Gastroesophageal sphincter (tissue), 4 donors: ENCODE measurements around the gene ADCY2. TPM values are rescaled to one million over a fixed set of nuclear protein-coding genes. Genes with fewer than 3 reads are reported as not detected.

Experiments used
- ATAC-seq: fragments of 150-250 bp; one replicate; pipeline ENCODE4 v1.9.1; 2016; ENCODE audit warnings: mild to moderate bottlenecking, moderate library complexity
- H3K27ac ChIP-seq, 4 donors: fragments of 200-600 bp; sonication (generic) in 3 of 4; 1 replicate in 3 of 4; 2 replicates in 1 of 4; pipeline ENCODE4 v1.5.1; 2016 to 2019
- H3K27me3 ChIP-seq: fragments of 200-600 bp; sonication (generic); one replicate; pipeline ENCODE4 v1.5.1; 2019
- H3K36me3 ChIP-seq, 2 donors: fragments of 200-600 bp; sonication (generic); one replicate each; pipeline ENCODE4 v1.5.1; 2019; ENCODE audit warnings: control low read depth in 1 of 2
- H3K4me1 ChIP-seq, 3 donors: fragments of 200-600 bp; sonication (generic); 1 replicate in 2 of 3; 2 replicates in 1 of 3; pipeline ENCODE4 v1.5.1; 2016 to 2019; ENCODE audit warnings: control low read depth in 2 of 3
- H3K4me3 ChIP-seq, 2 donors: fragments of 200-600 bp; sonication (generic); one replicate each; pipeline ENCODE4 v1.5.1; 2019; ENCODE audit warnings: mild to moderate bottlenecking in 1 of 2, moderate library complexity in 1 of 2
- H3K9me3 ChIP-seq, 3 donors: fragments of 200-600 bp; sonication (generic); one replicate each; pipeline ENCODE4 v1.5.1; 2017 to 2019; ENCODE audit warnings: control low read depth in 2 of 3
- CTCF ChIP-seq, 4 experiments: fragments of 200-600 bp in 2 of 4; fragments of 450-650 bp in 2 of 4; sonication (generic) in 1 of 4; IDR thresholded peaks; one replicate each; pipeline ENCODE4 v1.5.1; 2017 to 2019; ENCODE audit warnings: antibody characterized with exemption in 4 of 4, mild to moderate bottlenecking in 2 of 4, moderate library complexity in 2 of 4
- EP300 ChIP-seq: sonication (generic); formaldehyde crosslinking; IDR thresholded peaks from one replicate; pipeline ENCODE4 v1.6.1; 2017; ENCODE audit warnings: antibody characterized with exemption, mild to moderate bottlenecking
- POLR2A ChIP-seq, 2 donors: fragments of 450-650 bp; IDR thresholded peaks; one replicate each; pipeline ENCODE4 v1.6.1; 2017; ENCODE audit warnings: antibody characterized with exemption in 2 of 2, mild to moderate bottlenecking in 2 of 2, moderate library complexity in 1 of 2
- POLR2AphosphoS5 ChIP-seq: sonication (generic); formaldehyde crosslinking; IDR thresholded peaks from one replicate; pipeline ENCODE4 v1.6.1; 2017; ENCODE audit warnings: antibody characterized with exemption
- WGBS, 2 donors: methylation state at CpG; one replicate each; pipeline ENCODE4 v1.1.5; 2018; ENCODE audit warnings: low coverage in 1 of 2; 5-methylcytosine and 5-hydroxymethylcytosine counted together
- total RNA-seq, 4 donors: library from RNA; depleted of rRNA; stranded (reverse); fragments of >200 nt; gene quantifications; one replicate each; pipeline ENCODE4 v1.1.0, GENCODE V29; 2016

Gene ADCY2
- total RNA-seq, 4 donors from 2014 or later: 5.8 to 15.9 (median 8.9) TPM

DNA sequence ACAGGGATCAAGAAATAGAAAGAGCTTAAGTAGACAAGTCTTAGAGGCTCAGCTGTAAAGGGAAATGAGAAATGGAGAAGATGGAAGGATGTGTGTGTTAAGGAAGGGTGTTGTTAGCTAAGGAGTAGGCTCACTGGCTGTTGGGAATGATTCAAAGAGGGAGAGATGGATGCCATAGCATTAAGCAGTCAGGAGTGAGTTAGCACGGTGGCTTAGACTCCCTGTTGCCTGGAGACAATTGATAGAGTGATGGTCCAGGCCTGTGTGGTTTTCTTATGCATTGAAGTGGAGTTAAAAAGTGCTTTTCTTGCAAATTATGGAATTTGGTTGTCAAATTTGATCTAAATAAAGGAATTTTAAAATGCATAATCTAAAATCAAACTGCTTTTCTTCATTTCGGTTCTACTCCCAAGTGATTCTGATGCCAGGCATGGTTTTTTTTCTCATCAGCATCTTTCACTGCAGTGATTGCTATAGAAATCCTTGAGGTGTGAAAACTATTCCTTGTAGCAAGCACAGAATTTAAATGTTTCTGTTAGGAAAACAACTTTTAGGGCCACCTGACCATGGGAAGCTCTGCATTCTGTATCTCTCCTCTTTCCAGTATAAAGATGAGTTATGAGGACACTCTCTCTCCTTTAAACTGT lies 214.7 kb downstream of the ADCY2 start:
- no peaks in the 10 kb centered on the region for H3K4me1 ChIP-seq
- TF ChIP-seq CTCF (IDR thresholded peaks at IDR 0.05): no peak
- no peak for TF ChIP-seq EP300
- no peak for TF ChIP-seq POLR2A (IDR thresholded peaks at IDR 0.05)
- no peak for TF ChIP-seq POLR2AphosphoS5
- no peaks in the 10 kb centered on the region for H3K36me3 ChIP-seq
- H3K27ac ChIP-seq: no peak overlapping the region
- ATAC-seq: no peak
- 73 to 90% methylated on average over 2 of the region's 2 CpGs for WGBS, 2 donors
- H3K9me3 ChIP-seq: no peaks in the 10 kb centered on the region
- H3K27me3 ChIP-seq: no peaks in the 10 kb centered on the region
- no peak overlapping the region for H3K4me3 ChIP-seq

DNA sequence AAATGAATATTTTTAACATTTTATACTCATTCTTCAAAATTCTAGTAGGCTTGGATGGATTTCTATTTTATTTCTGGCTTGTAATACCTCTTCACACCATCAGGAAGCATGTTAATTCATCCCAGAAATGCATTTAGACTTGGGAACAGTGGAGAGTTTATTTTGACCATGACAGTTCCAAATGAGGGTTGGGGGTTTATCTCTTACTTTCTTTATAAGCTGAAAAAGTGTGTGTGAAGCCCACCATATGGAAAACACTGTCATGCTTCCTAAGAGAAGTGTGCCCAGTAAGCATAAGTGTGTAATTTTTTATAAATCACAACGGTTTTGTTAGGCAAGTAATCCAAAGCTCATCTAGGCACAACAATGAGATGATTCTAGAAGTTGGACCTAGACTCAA lies 215.6 kb downstream of the ADCY2 start:
- H3K27ac ChIP-seq: no peak overlapping the region
- no peaks in the 10 kb centered on the region for H3K9me3 ChIP-seq
- H3K36me3 ChIP-seq: no peaks in the 10 kb centered on the region
- H3K4me1 ChIP-seq: no peaks in the 10 kb centered on the region
- H3K4me3 ChIP-seq: no peak overlapping the region
- ATAC-seq: no peak
- H3K27me3 ChIP-seq: no peaks in the 10 kb centered on the region
- no peak for TF ChIP-seq CTCF (IDR thresholded peaks at IDR 0.05)
- no peak for TF ChIP-seq POLR2A (IDR thresholded peaks at IDR 0.05)
- TF ChIP-seq POLR2AphosphoS5: no peak
- TF ChIP-seq EP300: no peak
- 18 to 33% methylated on average over 1 of the region's 1 CpG for WGBS, 2 donors

DNA sequence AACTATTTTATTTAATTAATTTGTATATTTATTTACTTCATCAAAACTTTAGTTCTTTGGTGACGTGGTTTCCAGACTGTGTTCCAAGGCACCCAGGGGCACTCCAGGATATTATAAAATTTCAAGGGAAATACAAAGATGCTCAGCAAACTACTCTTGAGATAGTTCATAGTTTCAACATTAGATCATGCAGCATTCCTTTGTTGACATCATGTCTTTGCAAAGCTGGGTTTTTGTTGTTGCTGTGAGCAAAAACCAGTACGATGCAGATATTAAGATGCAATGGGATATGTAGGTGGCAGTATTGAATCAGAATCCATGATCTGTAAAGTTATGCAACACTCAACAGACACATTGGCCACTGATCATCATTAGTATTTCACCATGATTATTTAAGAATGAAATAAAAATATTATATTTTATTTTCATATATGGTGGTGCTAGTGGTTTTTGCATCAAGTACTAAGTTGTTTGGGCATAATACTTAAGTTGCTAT lies 219.7 kb downstream of the ADCY2 start:
- no peaks in the 10 kb centered on the region for H3K27me3 ChIP-seq
- ATAC-seq: no peak
- no peaks in the 10 kb centered on the region for H3K9me3 ChIP-seq
- H3K36me3 ChIP-seq: no peaks in the 10 kb centered on the region
- WGBS, 2 donors: 64 to 69% methylated on average over 2 of the region's 2 CpGs
- TF ChIP-seq POLR2AphosphoS5 (no peak), EP300 (no peak), CTCF (IDR thresholded peaks at IDR 0.05) (no peak), POLR2A (IDR thresholded peaks at IDR 0.05) (no peak)
- H3K27ac ChIP-seq: no peak overlapping the region
- no peaks in the 10 kb centered on the region for H3K4me1 ChIP-seq
- H3K4me3 ChIP-seq: no peak overlapping the region

DNA sequence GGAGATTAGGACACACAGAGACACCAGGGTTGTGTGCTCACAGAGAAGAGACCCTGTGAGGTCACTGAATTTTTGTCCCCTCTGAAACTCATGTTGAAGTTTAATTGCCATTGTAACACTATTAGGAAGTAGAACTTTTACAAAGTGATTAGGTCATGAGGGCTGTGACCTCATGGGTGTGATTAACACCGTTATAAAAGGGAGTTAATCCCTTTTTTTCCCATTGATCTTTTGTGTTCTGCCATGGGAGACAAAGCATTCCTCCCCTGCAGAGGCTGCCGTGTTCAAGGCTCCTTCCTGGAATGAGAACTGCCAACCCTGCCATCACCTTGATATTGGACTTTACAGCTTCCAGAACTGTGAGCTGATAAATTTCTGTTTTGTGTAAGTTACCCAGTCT lies 221.0 kb downstream of the ADCY2 start:
- H3K4me3 ChIP-seq: no peak overlapping the region
- H3K27ac ChIP-seq: no peak overlapping the region
- no peaks in the 10 kb centered on the region for H3K9me3 ChIP-seq
- no peaks in the 10 kb centered on the region for H3K27me3 ChIP-seq
- no peaks in the 10 kb centered on the region for H3K4me1 ChIP-seq
- WGBS, 2 donors: 83 to 91% methylated on average over 1 to 2 of the region's 2 CpGs
- no peak for ATAC-seq
- TF ChIP-seq POLR2AphosphoS5: no peak
- no peak for TF ChIP-seq POLR2A (IDR thresholded peaks at IDR 0.05)
- TF ChIP-seq EP300: no peak
- no peak for TF ChIP-seq CTCF (IDR thresholded peaks at IDR 0.05)
- no peaks in the 10 kb centered on the region for H3K36me3 ChIP-seq

GRCh38 chr5:7622498-7622897 lies 226.6 kb downstream of the ADCY2 start:
- H3K27me3 ChIP-seq: no peaks in the 10 kb centered on the region
- no peak for ATAC-seq
- TF ChIP-seq EP300: no peak
- no peak for TF ChIP-seq POLR2AphosphoS5
- no peak for TF ChIP-seq CTCF (IDR thresholded peaks at IDR 0.05)
- TF ChIP-seq POLR2A (IDR thresholded peaks at IDR 0.05): no peak
- H3K4me1 ChIP-seq: no peaks in the 10 kb centered on the region
- H3K4me3 ChIP-seq: no peak overlapping the region
- peaks cover 0 to 4% of the 10 kb centered on the region in 2 donors for H3K36me3 ChIP-seq
- no peak overlapping the region for H3K27ac ChIP-seq
- WGBS, 2 donors: no CpG with 5 or more reads among the region's 2 CpGs
- no peaks in the 10 kb centered on the region for H3K9me3 ChIP-seq
